Endothelial cell of umbilical vein (primary cell): ENCODE measurements around the gene TLN1. TPM values are rescaled to one million over a fixed set of nuclear protein-coding genes. Genes with fewer than 3 reads are reported as not detected.

ENCODE experiments used
- BruUV-seq: library from RNA; stranded (reverse); fragments of 400-500 nt; replicated peaks from 2 replicates; lab custom pipeline; 2021; lab: Mats Ljungman, UMichigan
- CTCF ChIA-PET: fragments of 300-600, 350-600 bp; sonication (Branson Sonifier 250); formaldehyde crosslinking; loops from one replicate; lab custom pipeline; 2021; ENCODE audit warnings: antibody characterized with exemption, inconsistent platforms; lab: Charles Lee
- POLR2A ChIA-PET: fragments of 300-600, 350-600 bp; sonication (Branson Sonifier 250); formaldehyde crosslinking; loops from one replicate; lab custom pipeline; 2021; ENCODE audit warnings: antibody characterized with exemption, inconsistent platforms; lab: Charles Lee
- DNase-seq: peaks from one replicate; pipeline ENCODE4 v3.0.0-alpha.2; 2011; ENCODE audit warnings: low read depth, low spot score
- FAIRE-seq: peaks from 2 replicates; lab custom pipeline; 2011; peaks lifted over from hg19 to GRCh38; lab: Jason Lieb, UNC
- H2AFZ ChIP-seq: 2 replicates; pipeline ENCODE4 v1.6.0; 2012; ENCODE audit warnings: low read depth, low read length, control low read depth, inconsistent platforms
- H3K27ac ChIP-seq: 2 replicates; pipeline ENCODE4 v1.5.1; 2011; ENCODE audit warnings: low read depth, mild to moderate bottlenecking, control low read depth, low read length, moderate library complexity; ENCODE audit not compliant: insufficient read depth
- H3K27me3 ChIP-seq, 2 experiments: 2 replicates each; pipeline versions ENCODE4 v1.6.0 to v1.6.1; 2011; ENCODE audit warnings: low read length in 2 of 2, mixed read lengths in 1 of 2; ENCODE audit not compliant: control insufficient read depth in 2 of 2, insufficient read depth in 2 of 2
- H3K36me3 ChIP-seq, 2 experiments: 2 replicates in 1 of 2; 3 replicates in 1 of 2; pipeline ENCODE4 v1.5.1; 2011; ENCODE audit warnings: low read length in 2 of 2, mild to moderate bottlenecking in 1 of 2, moderate library complexity in 1 of 2; ENCODE audit not compliant: control insufficient read depth in 2 of 2, insufficient read depth in 2 of 2; ENCODE audit errors: extremely low read depth in 1 of 2
- H3K4me1 ChIP-seq: 3 replicates; pipeline ENCODE4 v1.5.1; 2011; ENCODE audit warnings: mild to moderate bottlenecking, low read length; ENCODE audit not compliant: control insufficient read depth, insufficient read depth; ENCODE audit errors: extremely low read depth
- H3K4me2 ChIP-seq: 2 replicates; pipeline ENCODE4 v1.6.1; 2011; ENCODE audit warnings: low read length, control low read depth, mixed read lengths; ENCODE audit not compliant: insufficient read depth
- H3K4me3 ChIP-seq, 3 experiments: fragments of 200-600 bp in 1 of 3; sonication (generic), shearing (Covaris generic) in 1 of 3; replicated peaks in 1 of 3; 2 replicates each; pipeline ENCODE4 v1.5.1; 2011 to 2016; ENCODE audit warnings: control low read depth in 3 of 3, low read length in 3 of 3, mild to moderate bottlenecking in 2 of 3, inconsistent platforms in 1 of 3, low read depth in 1 of 3, moderate library complexity in 1 of 3; ENCODE audit not compliant: insufficient read depth in 1 of 3
- H3K79me2 ChIP-seq: 2 replicates; pipeline ENCODE4 v1.6.0; 2012; ENCODE audit warnings: low read length, inconsistent platforms; ENCODE audit not compliant: control insufficient read depth, insufficient read depth
- H3K9ac ChIP-seq: replicated peaks from 2 replicates; pipeline ENCODE3; 2011; ENCODE audit warnings: low read length, control low read depth; ENCODE audit not compliant: insufficient read depth; ENCODE audit errors: extremely low read depth
- H3K9me1 ChIP-seq: replicated peaks from 3 replicates; pipeline ENCODE4 v1.6.0; 2011; ENCODE audit warnings: mild to moderate bottlenecking, low read length; ENCODE audit not compliant: control insufficient read depth, insufficient read depth; ENCODE audit errors: extremely low read depth
- H3K9me3 ChIP-seq: replicated peaks from 2 replicates; pipeline ENCODE4 v1.5.1; 2012; ENCODE audit warnings: low read length, inconsistent platforms; ENCODE audit not compliant: control insufficient read depth, insufficient read depth
- H4K20me1 ChIP-seq: replicated peaks from 2 replicates; pipeline ENCODE3; 2011; ENCODE audit warnings: mild to moderate bottlenecking, low read length; ENCODE audit not compliant: control insufficient read depth, insufficient read depth; ENCODE audit errors: extremely low read depth
- EZH2 ChIP-seq: IDR thresholded peaks from 2 replicates; pipeline ENCODE4 v1.6.1; 2012; ENCODE audit warnings: borderline replicate concordance, low read depth, mild to moderate bottlenecking, moderate library complexity, low read length, inconsistent platforms; ENCODE audit not compliant: severe bottlenecking
- FOS ChIP-seq: IDR thresholded peaks from 2 replicates; pipeline ENCODE4 v1.6.1; 2011; ENCODE audit warnings: mild to moderate bottlenecking, low read length, moderate library complexity, borderline replicate concordance; ENCODE audit not compliant: insufficient read depth
- GATA2 ChIP-seq: IDR thresholded peaks from 2 replicates; pipeline ENCODE4 v1.7.0; 2011; ENCODE audit warnings: low read depth, mild to moderate bottlenecking, moderate library complexity, mixed read lengths, low read length; ENCODE audit not compliant: insufficient read length, insufficient read depth
- JUN ChIP-seq: IDR thresholded peaks from 2 replicates; pipeline ENCODE4 v1.6.1; 2011; ENCODE audit warnings: borderline replicate concordance, low read depth; ENCODE audit not compliant: insufficient read length, insufficient read depth
- MYC ChIP-seq: IDR thresholded peaks from one replicate; pipeline ENCODE4 v1.6.1; 2011; ENCODE audit warnings: mild to moderate bottlenecking, low read depth, low read length
- POLR2A ChIP-seq: IDR thresholded peaks from 2 replicates; pipeline ENCODE4 v1.6.1; 2012; ENCODE audit warnings: low read depth, mild to moderate bottlenecking, control low read depth, low read length
- dilution Hi-C: fragments of 300-500 bp; cut with MboI; formaldehyde crosslinking; loops from one replicate; pipeline ENCODE4 v1.15.0; 2019; ENCODE audit warnings: low sequenced_read_pairs; ENCODE audit not compliant: extremely low pct_ligation_motif_present
- intact Hi-C: fragments of 100-400 bp; cut with micrococcal nuclease; formaldehyde crosslinking; loops from one replicate; pipeline ENCODE4 v1.10.0; 2022
- polyA plus RNA-seq, 4 experiments: library from polyadenylated mRNA; depleted of rRNA in 3 of 4; stranded (reverse) in 3 of 4; unstranded in 1 of 4; fragments of >200 nt; gene quantifications; 2 replicates each; pipeline versions ENCODE4 v1.2.1 to v1.2.3, GENCODE V29; 2011 to 2012; ENCODE audit warnings: missing spikeins in 1 of 4
- total RNA-seq: library from RNA; stranded (reverse); gene quantifications from 2 replicates; pipeline ENCODE4 v1.2.3, GENCODE V29; 2021
- TF ChIP-seq, protein P1 (sequence below), 2 donors: IDR thresholded peaks; 1 replicate in 1 of 2; 2 replicates in 1 of 2; pipeline ENCODE4 v1.5.1; 2011; ENCODE audit warnings: low read length in 2 of 2, mild to moderate bottlenecking in 2 of 2, moderate library complexity in 2 of 2, control low read depth in 1 of 2, inconsistent platforms in 1 of 2, low read depth in 1 of 2; ENCODE audit not compliant: insufficient read depth in 1 of 2; ENCODE audit errors: extremely low read depth in 1 of 2
- TF ChIP-seq, protein P2 (sequence below): IDR thresholded peaks from 2 replicates; pipeline ENCODE4 v1.6.1; 2011; ENCODE audit not compliant: insufficient read depth, insufficient read length

Gene TLN1
- total and polyA plus RNA-seq, 2 donors (not counting 3 experiments of a cell fraction or from before 2014, with no cell fraction given), result 120 to 450 TPM

DNA sequence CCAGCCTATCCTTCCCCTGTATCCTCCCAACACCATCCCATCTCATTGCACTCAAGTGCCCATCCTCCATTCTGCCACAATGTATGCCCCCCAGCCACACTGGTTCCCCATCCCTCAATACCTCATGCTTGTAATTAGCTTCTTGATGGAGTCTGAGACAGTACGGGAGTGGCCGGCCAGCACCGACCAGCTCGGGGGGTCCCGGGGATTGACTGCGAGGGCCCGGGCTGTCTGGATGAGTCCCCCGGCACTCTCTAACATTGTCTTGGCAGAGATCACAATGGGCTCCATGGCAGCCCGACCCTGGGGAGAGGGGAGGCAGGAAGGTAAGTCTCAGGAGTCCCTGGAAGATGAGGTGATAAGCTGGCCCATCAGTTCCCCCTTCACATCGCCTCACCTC, 25.0 kb downstream of the TLN1 start:
- TF ChIP-seq GATA2, result no peak
- TF ChIP-seq EZH2, result no peak
- TF ChIP-seq, protein P1, sequence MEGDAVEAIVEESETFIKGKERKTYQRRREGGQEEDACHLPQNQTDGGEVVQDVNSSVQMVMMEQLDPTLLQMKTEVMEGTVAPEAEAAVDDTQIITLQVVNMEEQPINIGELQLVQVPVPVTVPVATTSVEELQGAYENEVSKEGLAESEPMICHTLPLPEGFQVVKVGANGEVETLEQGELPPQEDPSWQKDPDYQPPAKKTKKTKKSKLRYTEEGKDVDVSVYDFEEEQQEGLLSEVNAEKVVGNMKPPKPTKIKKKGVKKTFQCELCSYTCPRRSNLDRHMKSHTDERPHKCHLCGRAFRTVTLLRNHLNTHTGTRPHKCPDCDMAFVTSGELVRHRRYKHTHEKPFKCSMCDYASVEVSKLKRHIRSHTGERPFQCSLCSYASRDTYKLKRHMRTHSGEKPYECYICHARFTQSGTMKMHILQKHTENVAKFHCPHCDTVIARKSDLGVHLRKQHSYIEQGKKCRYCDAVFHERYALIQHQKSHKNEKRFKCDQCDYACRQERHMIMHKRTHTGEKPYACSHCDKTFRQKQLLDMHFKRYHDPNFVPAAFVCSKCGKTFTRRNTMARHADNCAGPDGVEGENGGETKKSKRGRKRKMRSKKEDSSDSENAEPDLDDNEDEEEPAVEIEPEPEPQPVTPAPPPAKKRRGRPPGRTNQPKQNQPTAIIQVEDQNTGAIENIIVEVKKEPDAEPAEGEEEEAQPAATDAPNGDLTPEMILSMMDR (IDR thresholded peaks at IDR 0.05; ENCODE audit: extremely low read depth in 1 of 2, insufficient read depth in 1 of 2, low read depth in 1 of 2, low read length in 2 of 2), result no peak
- no peak for TF ChIP-seq POLR2A
- no peak for TF ChIP-seq FOS
- no peak for TF ChIP-seq MYC
- TF ChIP-seq, protein P2, sequence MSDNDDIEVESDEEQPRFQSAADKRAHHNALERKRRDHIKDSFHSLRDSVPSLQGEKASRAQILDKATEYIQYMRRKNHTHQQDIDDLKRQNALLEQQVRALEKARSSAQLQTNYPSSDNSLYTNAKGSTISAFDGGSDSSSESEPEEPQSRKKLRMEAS, result no peak
- TF ChIP-seq JUN, result no peak
- no peaks in the 10 kb centered on the region for H3K79me2 ChIP-seq
- H4K20me1 ChIP-seq, result no peaks in the 10 kb centered on the region
- H3K4me2 ChIP-seq, result no peak overlapping the region
- intact Hi-C loops, result no loop called here
- no peaks in the 10 kb centered on the region for H3K4me1 ChIP-seq
- H3K9me3 ChIP-seq, result no peaks in the 10 kb centered on the region
- H3K36me3 ChIP-seq, result peaks cover 63 to 81% of the 10 kb centered on the region in 2 experiments
- no peaks in the 10 kb centered on the region for H3K27me3 ChIP-seq
- ChIA-PET POLR2A (no interaction called here), CTCF (interaction anchor here (2.0 kb wide), 1 partner anchor 10 kb away, joined by 15 read pairs; no protein-coding TSS in a partner anchor)
- H3K27ac ChIP-seq, result no peak overlapping the region
- BruUV-seq, result no TSS peak
- H3K9me1 ChIP-seq, result no peaks in the 10 kb centered on the region
- no peak overlapping the region for H3K4me3 ChIP-seq
- dilution Hi-C loops, result no loop called here
- no peak overlapping the region for H2AFZ ChIP-seq
- DNase-seq, result no peak
- FAIRE-seq, result no peak
- no peak overlapping the region for H3K9ac ChIP-seq
